Loucy (cell line): ENCODE data around the gene KRT13.

Experiments used
- H2AFZ ChIP-seq: fragments of 200-600 bp; sonication (generic); 2 replicates; pipeline ENCODE4 v1.6.0; 2016; ENCODE audit warnings: antibody characterized with exemption, mild to moderate bottlenecking, low read length, moderate library complexity
- H3F3A ChIP-seq: fragments of 200-600 bp; 2 replicates; pipeline ENCODE4 v1.6.0; 2016; ENCODE audit warnings: antibody characterized with exemption, low read depth, mild to moderate bottlenecking
- H3K27me3 ChIP-seq: fragments of 200-600 bp; sonication (generic); 2 replicates; pipeline ENCODE4 v1.6.1; 2014; ENCODE audit warnings: low read length, mild to moderate bottlenecking; ENCODE audit not compliant: insufficient read depth, poor library complexity, severe bottlenecking
- H3K36me3 ChIP-seq: fragments of 200-600 bp; sonication (generic); 2 replicates; pipeline ENCODE4 v1.6.1; 2016; ENCODE audit warnings: low read length; ENCODE audit not compliant: insufficient read depth
- H3K4me1 ChIP-seq: fragments of 200-600 bp; sonication (generic); 2 replicates; pipeline ENCODE4 v1.5.1; 2014; ENCODE audit warnings: low read length, mild to moderate bottlenecking; ENCODE audit not compliant: insufficient read depth, poor library complexity, severe bottlenecking
- H3K4me2 ChIP-seq: fragments of 200-600 bp; sonication (generic); 2 replicates; pipeline ENCODE4 v1.6.0; 2014; ENCODE audit warnings: antibody characterized with exemption, low read length, low read depth, mild to moderate bottlenecking; ENCODE audit not compliant: poor library complexity, severe bottlenecking
- H3K4me3 ChIP-seq: fragments of 200-600 bp; sonication (generic); 2 replicates; pipeline ENCODE4 v1.5.1; 2014; ENCODE audit warnings: low read length, mild to moderate bottlenecking, mixed read lengths; ENCODE audit not compliant: poor library complexity, severe bottlenecking
- H3K79me2 ChIP-seq: fragments of 200-600 bp; sonication (generic); 2 replicates; pipeline ENCODE4 v1.6.1; 2014; ENCODE audit warnings: low read length; ENCODE audit not compliant: insufficient read depth
- H3K9ac ChIP-seq: fragments of 200-600 bp; sonication (generic); 2 replicates; pipeline ENCODE4 v1.6.0; 2014; ENCODE audit warnings: mild to moderate bottlenecking, low read depth, low read length, moderate library complexity; ENCODE audit not compliant: poor library complexity, severe bottlenecking
- H3K9me2 ChIP-seq: fragments of 200-600 bp; sonication (generic); replicated peaks from 2 replicates; pipeline ENCODE4 v1.6.1; 2016; ENCODE audit warnings: low read depth, low read length, mixed read lengths
- H3K9me3 ChIP-seq: fragments of 200-600 bp; sonication (generic); 2 replicates; pipeline ENCODE4 v1.6.1; 2014; ENCODE audit warnings: mild to moderate bottlenecking, antibody characterized with exemption, low read length, low read depth; ENCODE audit not compliant: insufficient read depth
- H4K20me1 ChIP-seq: fragments of 200-600 bp; sonication (generic); 2 replicates; pipeline ENCODE4 v1.6.0; 2014; ENCODE audit warnings: antibody characterized with exemption, low read length, mild to moderate bottlenecking; ENCODE audit not compliant: insufficient read depth, poor library complexity, severe bottlenecking
- EZH2phosphoT487 ChIP-seq: fragments of 200-600 bp; IDR thresholded peaks from 2 replicates; pipeline ENCODE4 v1.6.1; 2018; ENCODE audit warnings: antibody characterized with exemption, mild to moderate bottlenecking, moderate library complexity, borderline replicate concordance
- TF ChIP-seq, protein P1 (sequence below): fragments of 200-600 bp; sonication (generic); conservative IDR thresholded peaks from 2 replicates; pipeline ENCODE4 v1.5.1; 2014; ENCODE audit warnings: mild to moderate bottlenecking, antibody characterized with exemption, low read length

KRT13 gene

DNA sequence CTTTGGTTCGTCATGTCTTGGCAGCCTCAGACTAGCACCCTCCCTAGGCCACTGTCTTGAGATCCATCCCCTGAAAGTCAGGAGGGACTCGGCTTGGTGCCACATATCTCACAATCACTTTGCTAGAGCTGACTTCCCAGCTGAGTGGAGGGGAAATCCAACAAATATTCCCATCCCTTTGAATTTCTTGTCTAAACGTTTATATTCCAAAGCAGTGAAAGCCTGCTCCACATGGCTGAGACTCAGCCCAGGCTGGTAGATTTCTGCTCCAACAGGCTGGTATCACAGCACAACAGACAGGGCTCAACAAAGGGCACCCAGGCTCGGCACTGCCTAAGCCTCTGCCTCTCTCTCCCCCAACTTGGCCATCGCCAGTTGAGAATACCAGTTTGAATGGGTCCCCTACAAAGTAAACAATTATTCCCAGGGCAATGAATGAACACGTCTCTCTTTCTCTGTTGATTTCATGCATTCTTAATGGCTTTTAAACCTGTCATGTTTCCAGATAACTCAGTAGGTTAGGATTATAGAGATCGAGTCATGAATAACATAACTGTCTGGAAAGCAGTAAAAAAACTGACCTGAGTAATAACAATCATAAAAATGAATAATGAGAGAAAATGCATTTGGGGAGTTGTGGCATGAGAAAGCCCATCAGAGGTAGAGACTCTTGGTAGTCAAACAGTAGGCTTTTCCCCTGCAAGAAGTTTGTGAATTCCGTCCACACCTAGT, 1.0 kb downstream of the KRT13 start:
- TF ChIP-seq EZH2phosphoT487 = no peak
- TF ChIP-seq, protein P1, sequence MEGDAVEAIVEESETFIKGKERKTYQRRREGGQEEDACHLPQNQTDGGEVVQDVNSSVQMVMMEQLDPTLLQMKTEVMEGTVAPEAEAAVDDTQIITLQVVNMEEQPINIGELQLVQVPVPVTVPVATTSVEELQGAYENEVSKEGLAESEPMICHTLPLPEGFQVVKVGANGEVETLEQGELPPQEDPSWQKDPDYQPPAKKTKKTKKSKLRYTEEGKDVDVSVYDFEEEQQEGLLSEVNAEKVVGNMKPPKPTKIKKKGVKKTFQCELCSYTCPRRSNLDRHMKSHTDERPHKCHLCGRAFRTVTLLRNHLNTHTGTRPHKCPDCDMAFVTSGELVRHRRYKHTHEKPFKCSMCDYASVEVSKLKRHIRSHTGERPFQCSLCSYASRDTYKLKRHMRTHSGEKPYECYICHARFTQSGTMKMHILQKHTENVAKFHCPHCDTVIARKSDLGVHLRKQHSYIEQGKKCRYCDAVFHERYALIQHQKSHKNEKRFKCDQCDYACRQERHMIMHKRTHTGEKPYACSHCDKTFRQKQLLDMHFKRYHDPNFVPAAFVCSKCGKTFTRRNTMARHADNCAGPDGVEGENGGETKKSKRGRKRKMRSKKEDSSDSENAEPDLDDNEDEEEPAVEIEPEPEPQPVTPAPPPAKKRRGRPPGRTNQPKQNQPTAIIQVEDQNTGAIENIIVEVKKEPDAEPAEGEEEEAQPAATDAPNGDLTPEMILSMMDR = no peak
- Histone ChIP-seq H2AFZ (no peak overlapping the region), H3K9me3 (no peaks in the 10 kb centered on the region), H4K20me1 (no peaks in the 10 kb centered on the region), H3K4me1 (no peaks in the 10 kb centered on the region), H3K9me2 (no peaks in the 10 kb centered on the region), H3K79me2 (no peaks in the 10 kb centered on the region), H3K36me3 (no peaks in the 10 kb centered on the region), H3K27me3 (no peaks in the 10 kb centered on the region), H3K9ac (no peak overlapping the region), H3K4me3 (no peak overlapping the region), H3F3A (no peaks in the 10 kb centered on the region), H3K4me2 (no peak overlapping the region)

DNA sequence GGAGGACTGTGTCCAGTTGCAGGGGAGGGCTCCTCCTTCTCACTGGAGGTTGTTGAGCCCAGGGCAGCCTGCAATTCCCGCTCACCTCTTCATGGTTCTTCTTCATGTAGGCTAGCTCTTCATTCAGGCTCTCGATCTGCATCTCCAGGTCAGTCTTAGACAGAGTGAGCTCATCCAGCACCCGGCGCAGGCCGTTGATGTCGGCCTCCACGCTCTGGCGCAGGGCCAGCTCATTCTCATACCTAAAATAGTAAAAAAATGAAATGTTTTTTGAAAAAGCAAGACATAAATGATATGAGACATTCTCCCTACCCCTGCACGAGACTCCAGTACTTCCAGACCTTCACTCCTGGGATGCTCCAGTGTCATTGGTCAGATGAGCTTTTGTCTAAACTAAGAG, 2.2 kb downstream of the KRT13 start:
- H3K9ac ChIP-seq = no peak overlapping the region

DNA sequence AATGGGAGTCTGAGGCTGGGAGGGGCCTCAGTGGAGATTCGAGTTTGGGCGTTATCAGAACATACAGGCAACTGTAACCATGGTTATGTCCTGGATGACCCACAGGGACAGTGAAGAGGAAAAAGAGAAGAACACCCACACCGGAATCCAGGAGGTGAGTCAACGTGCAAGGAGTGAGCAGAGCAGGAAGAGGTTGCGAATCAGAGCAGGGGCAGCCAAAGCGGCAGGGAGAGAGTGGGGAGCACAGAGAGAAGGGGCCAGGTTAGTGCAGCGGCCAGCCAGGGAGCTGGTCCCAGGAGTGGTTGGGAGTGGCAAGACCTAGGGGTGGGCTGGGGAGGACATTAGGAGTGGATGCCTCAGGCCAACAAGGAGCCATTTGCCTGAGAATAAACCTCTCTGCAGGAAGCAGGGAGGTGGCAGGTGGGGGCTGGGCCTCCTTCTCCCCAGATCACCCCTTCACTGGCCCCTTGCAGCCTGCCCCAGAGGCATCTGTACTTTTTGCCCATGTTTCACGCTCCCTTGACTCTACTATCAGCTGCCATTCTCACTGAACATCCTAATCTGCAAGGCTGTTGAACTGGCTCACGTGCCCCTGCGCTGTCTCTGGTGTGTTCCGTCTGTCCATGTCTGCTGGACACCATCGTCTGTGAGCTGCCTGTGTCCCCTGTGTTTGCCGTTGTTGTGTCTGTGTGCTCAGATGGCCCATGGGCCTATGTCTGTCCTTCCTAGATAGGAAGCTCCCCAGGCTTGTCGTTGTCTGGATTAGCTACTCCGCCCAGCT, 5.1 kb downstream of the KRT13 start:
- Histone ChIP-seq H3K9me3 (no peaks in the 10 kb centered on the region), H3K9ac (no peak overlapping the region), H3K4me2 (no peak overlapping the region), H3K9me2 (no peaks in the 10 kb centered on the region), H3F3A (no peaks in the 10 kb centered on the region), H3K36me3 (no peaks in the 10 kb centered on the region), H3K79me2 (no peaks in the 10 kb centered on the region), H2AFZ (no peak overlapping the region), H3K4me1 (peaks cover 5% of the 10 kb centered on the region), H3K27me3 (no peaks in the 10 kb centered on the region), H4K20me1 (no peaks in the 10 kb centered on the region), H3K4me3 (no peak overlapping the region)
- TF ChIP-seq, protein P1 = no peak
- no peak for TF ChIP-seq EZH2phosphoT487

More for the DNA sequence above, 2.2 kb downstream of the KRT13 start:
- Histone ChIP-seq H2AFZ (no peak overlapping the region), H3K9me3 (no peaks in the 10 kb centered on the region), H3K27me3 (no peaks in the 10 kb centered on the region), H3K9me2 (no peaks in the 10 kb centered on the region), H4K20me1 (no peaks in the 10 kb centered on the region), H3K4me3 (no peak overlapping the region), H3F3A (no peaks in the 10 kb centered on the region), H3K36me3 (no peaks in the 10 kb centered on the region), H3K4me2 (no peak overlapping the region), H3K79me2 (no peaks in the 10 kb centered on the region), H3K4me1 (no peaks in the 10 kb centered on the region)
- TF ChIP-seq EZH2phosphoT487 = no peak
- TF ChIP-seq, protein P1 = no peak
